ENCODE measurements around the gene PPP1CB.

Gene PPP1CB

GRCh38 chr2:28821295-28821958 is 69.8 kb downstream of the PPP1CB start:
- no peak overlapping the region for H3K4me3 ChIP-seq
- in situ Hi-C loops (cut with MboI; ENCODE audit: low sequenced_read_pairs) = loop anchor here (10.0 kb wide), 1 partner anchor 373 kb away; no protein-coding TSS in a partner anchor
- peak; percentile 57 to 83 for DNase-seq (ENCODE audit: low spot score in 2 of 2)
- H3K36me3 ChIP-seq (replicated peaks) = no peaks in the 10 kb centered on the region
- H3K9me3 ChIP-seq = no peaks in the 10 kb centered on the region
- H3K4me1 ChIP-seq = no peaks in the 10 kb centered on the region
- no peaks in the 10 kb centered on the region for H3K27me3 ChIP-seq (ENCODE audit: low read depth)

- in situ Hi-C loops (cut with MboI; ENCODE audit: low sequenced_read_pairs) = loop anchor here (10.0 kb wide), 1 partner anchor 373 kb away; no protein-coding TSS in a partner anchor
- no peaks in the 10 kb centered on the region for H3K36me3 ChIP-seq (replicated peaks)
- H3K4me3 ChIP-seq = no peak overlapping the region
- H3K27me3 ChIP-seq (ENCODE audit: low read depth) = no peaks in the 10 kb centered on the region
- no peak for DNase-seq (ENCODE audit: low spot score in 2 of 2)
- H3K4me1 ChIP-seq = no peaks in the 10 kb centered on the region
- no peaks in the 10 kb centered on the region for H3K9me3 ChIP-seq
Observed at GRCh38 chr2:28822036-28822435, 70.4 kb downstream of the PPP1CB start.

GRCh38 chr2:28824207-28824606 is 72.6 kb downstream of the PPP1CB start:
- Histone ChIP-seq H3K27me3 (ENCODE audit: low read depth) (no peaks in the 10 kb centered on the region), H3K36me3 (replicated peaks) (no peaks in the 10 kb centered on the region), H3K4me3 (no peak overlapping the region), H3K9me3 (no peaks in the 10 kb centered on the region), H3K4me1 (no peaks in the 10 kb centered on the region)
- no peak for DNase-seq (ENCODE audit: low spot score in 2 of 2)
- in situ Hi-C loops (cut with MboI; ENCODE audit: low sequenced_read_pairs) = loop anchor here (10.0 kb wide), 1 partner anchor 371 kb away; no protein-coding TSS in a partner anchor

- H3K36me3 ChIP-seq (replicated peaks) = no peaks in the 10 kb centered on the region
Observed at GRCh38 chr2:28824870-28825269, 73.2 kb downstream of the PPP1CB start.

GRCh38 chr2:28828382-28828781 is 76.8 kb downstream of the PPP1CB start:
- Histone ChIP-seq H3K4me3 (no peak overlapping the region), H3K9me3 (no peaks in the 10 kb centered on the region), H3K36me3 (replicated peaks) (no peaks in the 10 kb centered on the region), H3K27me3 (ENCODE audit: low read depth) (no peaks in the 10 kb centered on the region), H3K4me1 (no peaks in the 10 kb centered on the region)
- DNase-seq (ENCODE audit: low spot score in 2 of 2) = no peak
- in situ Hi-C loops (cut with MboI; ENCODE audit: low sequenced_read_pairs) = loop anchor here (10.0 kb wide), 1 partner anchor 366 kb away; no protein-coding TSS in a partner anchor

More at GRCh38 chr2:28824870-28825269, 73.2 kb downstream of the PPP1CB start:
- Histone ChIP-seq H3K4me1 (no peaks in the 10 kb centered on the region), H3K27me3 (ENCODE audit: low read depth) (no peaks in the 10 kb centered on the region), H3K9me3 (no peaks in the 10 kb centered on the region), H3K4me3 (no peak overlapping the region)
- in situ Hi-C loops (cut with MboI; ENCODE audit: low sequenced_read_pairs) = loop anchor here (10.0 kb wide), 1 partner anchor 370 kb away; no protein-coding TSS in a partner anchor
- DNase-seq (ENCODE audit: low spot score in 2 of 2) = no peak

GRCh38 chr2:28833740-28834470 is 82.3 kb downstream of the PPP1CB start:
- in situ Hi-C loops (cut with MboI; ENCODE audit: low sequenced_read_pairs) = no loop called here
- H3K9me3 ChIP-seq = no peaks in the 10 kb centered on the region

GRCh38 chr2:28835781-28836180 is 84.2 kb downstream of the PPP1CB start:
- no peaks in the 10 kb centered on the region for H3K36me3 ChIP-seq (replicated peaks)
- in situ Hi-C loops (cut with MboI; ENCODE audit: low sequenced_read_pairs) = no loop called here
- no peak for DNase-seq (ENCODE audit: low spot score in 2 of 2)
- no peaks in the 10 kb centered on the region for H3K9me3 ChIP-seq
- H3K27me3 ChIP-seq (ENCODE audit: low read depth) = no peaks in the 10 kb centered on the region
- no peak overlapping the region for H3K4me3 ChIP-seq
- peaks cover 3% of the 10 kb centered on the region for H3K4me1 ChIP-seq

More at GRCh38 chr2:28833740-28834470, 82.3 kb downstream of the PPP1CB start:
- Histone ChIP-seq H3K27me3 (ENCODE audit: low read depth) (no peaks in the 10 kb centered on the region), H3K36me3 (replicated peaks) (no peaks in the 10 kb centered on the region), H3K4me3 (no peak overlapping the region), H3K4me1 (peaks cover 3% of the 10 kb centered on the region)
- DNase-seq (ENCODE audit: low spot score in 2 of 2) = no peak

GRCh38 chr2:28838971-28839370 is 87.3 kb downstream of the PPP1CB start:
- Histone ChIP-seq H3K9me3 (no peaks in the 10 kb centered on the region), H3K27me3 (ENCODE audit: low read depth) (no peaks in the 10 kb centered on the region), H3K4me3 (no peak overlapping the region), H3K4me1 (peaks cover 3% of the 10 kb centered on the region), H3K36me3 (replicated peaks) (no peaks in the 10 kb centered on the region)
- in situ Hi-C loops (cut with MboI; ENCODE audit: low sequenced_read_pairs) = no loop called here
- no peak for DNase-seq (ENCODE audit: low spot score in 2 of 2)

GRCh38 chr2:28842042-28842441 is 90.4 kb downstream of the PPP1CB start:
- Histone ChIP-seq H3K4me3 (no peak overlapping the region), H3K36me3 (replicated peaks) (no peaks in the 10 kb centered on the region), H3K27me3 (ENCODE audit: low read depth) (no peaks in the 10 kb centered on the region), H3K9me3 (no peaks in the 10 kb centered on the region), H3K4me1 (no peaks in the 10 kb centered on the region)
- in situ Hi-C loops (cut with MboI; ENCODE audit: low sequenced_read_pairs) = no loop called here
- DNase-seq (ENCODE audit: low spot score in 2 of 2) = no peak

Data from HAP-1 (cell line).